Liver (tissue), 9 donors: ENCODE results near the gene FRRS1. TPM values are rescaled to one million over a fixed set of nuclear protein-coding genes. Genes with fewer than 3 reads are reported as not detected.

Experiments used
- DNase-seq: peaks from one replicate; pipeline ENCODE4 v3.0.0-alpha.2; 2017; ENCODE audit warnings: low spot score
- H3K27ac ChIP-seq, 2 donors: one replicate each; pipeline ENCODE4 v1.7.0; 2013; ENCODE audit warnings: inconsistent platforms in 2 of 2, low read length in 2 of 2, control low read depth in 1 of 2, low read depth in 1 of 2, mild to moderate bottlenecking in 1 of 2
- H3K27me3 ChIP-seq, 4 donors: one replicate each; pipeline versions ENCODE4 v1.6.1 to v1.7.0; 2013; ENCODE audit warnings: low read length in 3 of 4, inconsistent platforms in 1 of 4, mild to moderate bottlenecking in 1 of 4, moderate library complexity in 1 of 4; ENCODE audit not compliant: control insufficient read depth in 4 of 4, insufficient read depth in 4 of 4
- H3K36me3 ChIP-seq, 4 donors: one replicate each; pipeline versions ENCODE4 v1.6.1 to v1.7.0; 2013; ENCODE audit warnings: low read length in 3 of 4, mild to moderate bottlenecking in 3 of 4, low read depth in 1 of 4, moderate library complexity in 1 of 4; ENCODE audit not compliant: control insufficient read depth in 4 of 4, insufficient read depth in 3 of 4
- H3K4me1 ChIP-seq, 4 donors: one replicate each; pipeline versions ENCODE4 v1.6.1 to v1.7.0; 2013; ENCODE audit warnings: low read length in 3 of 4, mild to moderate bottlenecking in 3 of 4, moderate library complexity in 1 of 4; ENCODE audit not compliant: control insufficient read depth in 4 of 4, insufficient read depth in 4 of 4
- H3K4me3 ChIP-seq, 3 donors: one replicate each; pipeline versions ENCODE4 v1.6.1 to v1.7.0; 2013; ENCODE audit warnings: low read length in 3 of 3, control low read depth in 1 of 3, low read depth in 1 of 3, mild to moderate bottlenecking in 1 of 3
- H3K9ac ChIP-seq, 2 donors: one replicate each; pipeline ENCODE4 v1.7.0; 2013; ENCODE audit warnings: low read length in 2 of 2, mild to moderate bottlenecking in 2 of 2, moderate library complexity in 2 of 2, control low read depth in 1 of 2, low read depth in 1 of 2
- H3K9me3 ChIP-seq, 4 donors: one replicate each; pipeline versions ENCODE4 v1.6.1 to v1.7.0; 2013; ENCODE audit warnings: low read length in 3 of 4; ENCODE audit not compliant: control insufficient read depth in 4 of 4
- ATF3 ChIP-seq: IDR thresholded peaks from 2 replicates; pipeline ENCODE4 v1.6.1; 2016; ENCODE audit warnings: antibody characterized with exemption
- CTCF ChIP-seq: fragments of 150-350 bp; IDR thresholded peaks from 2 replicates; pipeline ENCODE4 v1.5.1; 2017; ENCODE audit warnings: improper control_type of control experiment, low read depth, low read length; ENCODE audit not compliant: missing input control
- GABPA ChIP-seq, 2 donors: IDR thresholded peaks in 1 of 2; conservative IDR thresholded peaks in 1 of 2; 2 replicates each; pipeline ENCODE4 v1.6.1; 2016; ENCODE audit warnings: antibody characterized with exemption in 2 of 2, mild to moderate bottlenecking in 1 of 2, moderate library complexity in 1 of 2
- HNF4A ChIP-seq, 2 donors: conservative IDR thresholded peaks; 2 replicates each; pipeline ENCODE4 v1.6.1; 2016; ENCODE audit warnings: antibody characterized with exemption in 2 of 2, mild to moderate bottlenecking in 2 of 2
- HNF4G ChIP-seq: IDR thresholded peaks from 2 replicates; pipeline ENCODE4 v1.6.1; 2016; ENCODE audit warnings: antibody characterized with exemption
- JUND ChIP-seq, 2 donors: IDR thresholded peaks; 2 replicates each; pipeline ENCODE4 v1.6.1; 2016; ENCODE audit warnings: antibody characterized with exemption in 2 of 2
- MAX ChIP-seq: IDR thresholded peaks from 2 replicates; pipeline ENCODE4 v1.6.1; 2016; ENCODE audit warnings: antibody characterized with exemption
- NR2F2 ChIP-seq: IDR thresholded peaks from 2 replicates; pipeline ENCODE4 v1.6.1; 2016; ENCODE audit warnings: antibody characterized with exemption
- RAD21 ChIP-seq, 2 donors: IDR thresholded peaks; 2 replicates each; pipeline ENCODE4 v1.6.1; 2016; ENCODE audit warnings: antibody characterized with exemption in 2 of 2, mild to moderate bottlenecking in 2 of 2
- REST ChIP-seq: IDR thresholded peaks from 2 replicates; pipeline ENCODE4 v1.6.1; 2016; ENCODE audit warnings: antibody characterized with exemption, mild to moderate bottlenecking
- RXRA ChIP-seq, 2 donors: IDR thresholded peaks; 2 replicates each; pipeline ENCODE4 v1.6.1; 2017 to 2018; ENCODE audit warnings: antibody characterized with exemption in 2 of 2, mild to moderate bottlenecking in 1 of 2
- SP1 ChIP-seq: IDR thresholded peaks from 2 replicates; pipeline ENCODE4 v1.6.1; 2018; ENCODE audit warnings: antibody characterized with exemption, mild to moderate bottlenecking
- YY1 ChIP-seq: IDR thresholded peaks from 2 replicates; pipeline ENCODE4 v1.6.1; 2016; ENCODE audit warnings: antibody characterized with exemption, mild to moderate bottlenecking
- ZBTB33 ChIP-seq: IDR thresholded peaks from 2 replicates; pipeline ENCODE4 v1.6.1; 2016; ENCODE audit warnings: antibody characterized with exemption
- WGBS: extraction: QIAGEN DNeasy Blood & Tissue Kit; methylation state at CpG from one replicate; pipeline ENCODE4 v1.1.7; 2013; 5-methylcytosine and 5-hydroxymethylcytosine counted together
- polyA plus RNA-seq, 2 donors: library from polyadenylated mRNA; stranded (reverse) in 1 of 2; unstranded in 1 of 2; fragments of 200-250 nt in 1 of 2; fragments of >200 nt in 1 of 2; fragmentation: Nextera tagmentation in 1 of 2; extraction: Ambion mirVana in 1 of 2; gene quantifications; one replicate each; pipeline versions ENCODE4 v1.2.1 to v1.2.3, GENCODE V29; 2013 to 2015
- total RNA-seq, 2 donors: library from RNA; depleted of rRNA; stranded (reverse); fragments of >200 nt; gene quantifications; one replicate each; pipeline ENCODE4 v1.2.3, GENCODE V29; 2014
- donor health status: healthy.
- donor health status: healthy.
- donor health status: healthy.
- donor health status: healthy.
- donor health status: healthy.

Gene FRRS1
- total and polyA plus RNA-seq, 4 donors: 2.7 to 87.4 (median 30.4) TPM

- 70% methylated on average over 1 of the region's 1 CpG for WGBS
- DNase-seq: no peak
- Histone ChIP-seq H3K27me3 (no peaks in the 10 kb centered on the region), H3K4me1 (peaks cover 0 to 6% (median 0%) of the 10 kb centered on the region in 4 donors), H3K9ac (no peak overlapping the region), H3K27ac (no peak overlapping the region), H3K36me3 (no peaks in the 10 kb centered on the region), H3K4me3 (no peak overlapping the region), H3K9me3 (no peaks in the 10 kb centered on the region)
- TF ChIP-seq CTCF (no peak), HNF4G (no peak), SP1 (no peak), ATF3 (no peak)
These were observed 17.7 kb upstream of the FRRS1 start for GRCh38 chr1:99784143-99784542.

- no peak overlapping the region for H3K27ac ChIP-seq
- no peaks in the 10 kb centered on the region for H3K36me3 ChIP-seq
- H3K9ac ChIP-seq: no peak overlapping the region
- H3K9me3 ChIP-seq: no peaks in the 10 kb centered on the region
- peaks cover 0 to 6% (median 0%) of the 10 kb centered on the region in 4 donors for H3K4me1 ChIP-seq
- no peak overlapping the region for H3K4me3 ChIP-seq
- TF ChIP-seq RXRA (IDR thresholded peaks at IDR 0.05) (no peak), HNF4A (conservative IDR thresholded peaks at IDR 0.05) (no peak), ATF3 (no peak), MAX (no peak), SP1 (no peak), NR2F2 (no peak)
- H3K27me3 ChIP-seq: no peaks in the 10 kb centered on the region
- no peak for DNase-seq
- WGBS: 82% methylated on average over 3 of the region's 3 CpGs
These were observed 16.5 kb upstream of the FRRS1 start for GRCh38 chr1:99782920-99783319.

GRCh38 chr1:99782397-99782796 is 16.0 kb upstream of the FRRS1 start:
- 93% methylated on average over 1 of the region's 1 CpG for WGBS
- no peaks in the 10 kb centered on the region for H3K36me3 ChIP-seq
- no peak for TF ChIP-seq JUND (IDR thresholded peaks at IDR 0.05)
- no peak for TF ChIP-seq MAX
- no peak for TF ChIP-seq REST
- no peak for TF ChIP-seq ZBTB33
- no peak for TF ChIP-seq HNF4G
- TF ChIP-seq RAD21 (IDR thresholded peaks at IDR 0.05): no peak
- no peak for TF ChIP-seq YY1
- no peak for TF ChIP-seq CTCF
- TF ChIP-seq GABPA (IDR thresholded peaks at IDR 0.05 in 1 of 2, conservative IDR thresholded peaks at IDR 0.05 in 1 of 2): no peak
- TF ChIP-seq RXRA (IDR thresholded peaks at IDR 0.05): no peak
- no peak for TF ChIP-seq ATF3
- no peaks in the 10 kb centered on the region for H3K9me3 ChIP-seq
- DNase-seq: no peak
- H3K4me1 ChIP-seq: peaks cover 0 to 6% (median 0%) of the 10 kb centered on the region in 4 donors
- H3K9ac ChIP-seq: no peak overlapping the region
- H3K27ac ChIP-seq: no peak overlapping the region
- H3K27me3 ChIP-seq: no peaks in the 10 kb centered on the region
- H3K4me3 ChIP-seq: no peak overlapping the region
